B cell (primary cell): ENCODE data around the gene ARTN. TPM values are rescaled to one million over a fixed set of nuclear protein-coding genes. Genes with fewer than 3 reads are reported as not detected.

Source experiments
- ATAC-seq: fragments of 200-7000 bp; cut with Tn5 transposase; one replicate; pipeline ENCODE4 v1.10.0; 2021; ENCODE audit warnings: low read depth, mild to moderate bottlenecking, moderate number of reproducible peaks, moderate library complexity
- CTCF ChIA-PET: fragments of 350-600 bp; sonication (Branson Sonifier 250); formaldehyde crosslinking; loops from one replicate; lab custom pipeline; 2021; ENCODE audit warnings: antibody characterized with exemption, inconsistent platforms; lab: Charles Lee
- POLR2A ChIA-PET: fragments of 350-600 bp; sonication (Branson Sonifier 250); formaldehyde crosslinking; loops from one replicate; lab custom pipeline; 2021; ENCODE audit warnings: antibody characterized with exemption; lab: Charles Lee
- DNase-seq: peaks from one replicate; pipeline ENCODE4 v3.0.0; 2013
- H2AFZ ChIP-seq: 2 replicates; pipeline ENCODE4 v1.6.1; 2012; ENCODE audit warnings: mild to moderate bottlenecking, low read depth, low read length; ENCODE audit not compliant: insufficient read depth, poor library complexity, severe bottlenecking
- H3K27ac ChIP-seq, 2 donors: 1 replicate in 1 of 2; 2 replicates in 1 of 2; pipeline ENCODE4 v1.5.1; 2012 to 2013; ENCODE audit warnings: low read length in 2 of 2, mild to moderate bottlenecking in 2 of 2, moderate library complexity in 1 of 2
- H3K27me3 ChIP-seq, 4 experiments: fragments of 200-600 bp in 1 of 4; sonication (generic) in 1 of 4; replicated peaks in 1 of 4; 1 replicate in 2 of 4; 2 replicates in 2 of 4; pipeline versions ENCODE4 v1.6.1 to v1.7.0; 2013 to 2016; ENCODE audit warnings: low read length in 3 of 4, mild to moderate bottlenecking in 2 of 4, mixed read lengths in 1 of 4, moderate library complexity in 1 of 4; ENCODE audit not compliant: insufficient read depth in 4 of 4, control insufficient read depth in 3 of 4; ENCODE audit errors: control extremely low read depth in 1 of 4
- H3K36me3 ChIP-seq, 2 experiments: replicated peaks in 1 of 2; 1 replicate in 1 of 2; 2 replicates in 1 of 2; pipeline versions ENCODE4 v1.6.1 to v1.7.1; 2013; ENCODE audit warnings: low read length in 1 of 2; ENCODE audit not compliant: insufficient read depth in 2 of 2, control insufficient read depth in 1 of 2; ENCODE audit errors: control extremely low read depth in 1 of 2, extremely low read depth in 1 of 2
- H3K4me1 ChIP-seq, 2 donors: fragments of 200-600 bp in 1 of 2; sonication (generic) in 1 of 2; 1 replicate in 1 of 2; 2 replicates in 1 of 2; pipeline versions ENCODE4 v1.5.1 to v1.6.1; 2013 to 2017; ENCODE audit warnings: low read length in 2 of 2; ENCODE audit not compliant: control insufficient read depth in 2 of 2, insufficient read depth in 2 of 2
- H3K4me2 ChIP-seq: replicated peaks from 2 replicates; pipeline ENCODE3; 2012; ENCODE audit warnings: mild to moderate bottlenecking, low read depth, low read length; ENCODE audit not compliant: poor library complexity, severe bottlenecking
- H3K4me3 ChIP-seq, 5 experiments: fragments of 200-600 bp in 1 of 5; sonication (generic) in 1 of 5; 1 replicate in 3 of 5; 2 replicates in 2 of 5; pipeline versions ENCODE4 v1.5.1 to v1.7.0; 2011 to 2016; ENCODE audit warnings: low read length in 4 of 5, mild to moderate bottlenecking in 4 of 5, low read depth in 2 of 5, control low read depth in 1 of 5, moderate library complexity in 1 of 5; ENCODE audit not compliant: insufficient read depth in 1 of 5; ENCODE audit errors: control extremely low read depth in 1 of 5, extremely low read depth in 1 of 5
- H3K79me2 ChIP-seq: fragments of 200-600 bp; sonication (generic); one replicate; pipeline ENCODE4 v1.6.0; 2016; ENCODE audit warnings: low read length; ENCODE audit not compliant: control insufficient read depth, insufficient read depth
- H3K9ac ChIP-seq: fragments of 200-600 bp; sonication (generic); 2 replicates; pipeline ENCODE4 v1.6.1; 2017; ENCODE audit warnings: mild to moderate bottlenecking, low read length, moderate library complexity
- H3K9me3 ChIP-seq, 3 donors: one replicate each; pipeline versions ENCODE4 v1.6.1 to v1.7.1; 2013; ENCODE audit warnings: low read length in 2 of 3; ENCODE audit not compliant: control insufficient read depth in 2 of 3, insufficient read depth in 1 of 3; ENCODE audit errors: control extremely low read depth in 1 of 3
- H4K20me1 ChIP-seq: 2 replicates; pipeline ENCODE4 v1.6.0; 2012; ENCODE audit warnings: mild to moderate bottlenecking, low read length; ENCODE audit not compliant: insufficient read depth, control insufficient read depth, poor library complexity, severe bottlenecking
- H3K27ac Mint-ChIP-seq: one replicate; pipeline ENCODE4 v1.8.0; 2021; ENCODE audit warnings: mixed read lengths
- H3K27me3 Mint-ChIP-seq: one replicate; pipeline ENCODE4 v1.8.0; 2021; ENCODE audit warnings: mixed read lengths
- H3K4me1 Mint-ChIP-seq: one replicate; pipeline ENCODE4 v1.8.0; 2021; ENCODE audit warnings: mixed read lengths
- H3K4me3 Mint-ChIP-seq: one replicate; pipeline ENCODE4 v1.8.0; 2021; ENCODE audit warnings: mixed read lengths
- H3K9me3 Mint-ChIP-seq: one replicate; pipeline ENCODE4 v1.8.0; 2022; ENCODE audit warnings: mixed read lengths; ENCODE audit not compliant: insufficient read depth
- EZH2 ChIP-seq: IDR thresholded peaks from 2 replicates; pipeline ENCODE4 v1.6.1; 2012; ENCODE audit warnings: borderline replicate concordance, low read depth, mild to moderate bottlenecking, moderate library complexity, low read length; ENCODE audit not compliant: insufficient read depth, poor library complexity, severe bottlenecking
- WGBS: methylation state at CpG from one replicate; pipeline ENCODE4 v1.1.5; 2013; ENCODE audit warnings: missing lambda C conversion rate; ENCODE audit not compliant: insufficient coverage; 5-methylcytosine and 5-hydroxymethylcytosine counted together
- intact Hi-C: fragments of 100-400 bp; cut with micrococcal nuclease; formaldehyde crosslinking; loops from one replicate; pipeline ENCODE4 v1.10.0; 2022
- polyA plus RNA-seq: library from polyadenylated mRNA; depleted of rRNA; stranded (reverse); fragments of >200 nt; gene quantifications from 2 replicates; pipeline ENCODE4 v1.2.3, GENCODE V29; 2012
- total RNA-seq, 2 donors: library from RNA; stranded (reverse); fragments of 120-200 nt in 1 of 2; gene quantifications; 1 replicate in 1 of 2; 2 replicates in 1 of 2; pipeline versions ENCODE4 v1.2.3 to v1.2.4, GENCODE V29; 2013 to 2022
- TF ChIP-seq, protein P1 (sequence below): fragments of 200-600 bp; IDR thresholded peaks from one replicate; pipeline ENCODE4 v1.8.0; 2022; ENCODE audit warnings: antibody characterized with exemption, mild to moderate bottlenecking

Gene ARTN
- total and polyA plus RNA-seq, 2 donors (not counting 1 experiment from before 2014, with no cell fraction given) = 0.13 to 0.64 TPM

DNA sequence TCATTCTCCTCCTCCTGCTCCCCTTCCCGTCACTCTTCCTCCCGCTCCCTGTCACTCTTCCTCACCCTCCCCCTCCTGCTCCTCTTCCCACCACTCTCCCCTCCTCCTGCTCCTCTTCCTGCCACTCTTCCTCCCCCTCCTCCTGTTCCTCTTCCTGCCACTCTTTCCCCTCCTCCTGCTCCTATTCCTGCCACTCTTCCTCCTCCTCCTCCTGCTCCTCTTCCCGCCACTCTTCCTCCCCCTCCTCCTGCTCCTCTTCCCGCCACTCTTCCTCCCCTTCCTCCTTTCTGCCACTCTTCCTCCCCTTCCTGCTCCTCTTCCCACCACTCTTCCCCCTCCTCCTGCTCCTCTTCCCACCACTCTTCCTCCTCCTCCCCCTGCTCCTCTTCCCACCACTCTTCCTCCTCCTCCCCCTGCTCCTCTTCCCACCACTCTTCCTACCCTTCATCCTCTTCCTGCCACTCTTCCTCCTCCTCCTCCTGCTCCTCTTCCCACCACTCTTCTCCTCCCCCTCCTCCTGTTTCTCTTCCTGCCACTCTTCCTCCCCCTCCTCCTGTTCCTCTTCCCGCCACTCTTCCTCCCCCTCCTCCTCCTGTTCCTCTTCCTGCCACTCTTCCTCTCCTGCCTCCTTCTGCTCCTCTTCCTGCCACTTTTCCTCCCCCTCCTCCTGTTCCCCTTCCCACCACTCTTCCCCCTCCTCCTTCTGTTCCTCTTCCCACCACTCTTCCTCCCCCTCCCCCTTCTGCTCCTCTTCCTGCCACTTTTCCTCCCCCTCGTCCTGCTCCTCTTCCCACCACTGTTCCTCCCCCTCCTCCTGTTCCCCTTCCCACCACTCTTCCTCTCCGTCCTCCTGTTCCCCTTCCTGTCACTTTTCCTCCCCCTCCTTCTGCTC lies 28.7 kb upstream of the ARTN start:
- no peaks in the 10 kb centered on the region for H3K9me3 Mint-ChIP-seq
- no peaks in the 10 kb centered on the region for H3K27me3 Mint-ChIP-seq
- no peaks in the 10 kb centered on the region for H3K4me1 Mint-ChIP-seq
- Histone ChIP-seq H3K4me1 (no peaks in the 10 kb centered on the region), H3K79me2 (no peaks in the 10 kb centered on the region), H2AFZ (no peak overlapping the region), H4K20me1 (no peaks in the 10 kb centered on the region), H3K9ac (no peak overlapping the region), H3K27ac (no peak overlapping the region), H3K9me3 (no peaks in the 10 kb centered on the region), H3K36me3 (peaks cover 2 to 5% of the 10 kb centered on the region in 2 experiments), H3K27me3 (no peaks in the 10 kb centered on the region), H3K4me2 (no peak overlapping the region), H3K4me3 (no peak overlapping the region)
- intact Hi-C loops = no loop called here
- H3K27ac Mint-ChIP-seq = no peak overlapping the region
- DNase-seq = no peak
- ChIA-PET CTCF (no interaction called here), POLR2A (no interaction called here)
- H3K4me3 Mint-ChIP-seq = no peak overlapping the region
- no peak for ATAC-seq
- WGBS = 81% methylated on average over 6 of the region's 7 CpGs
- TF ChIP-seq EZH2 = no peak
- TF ChIP-seq, protein P1, sequence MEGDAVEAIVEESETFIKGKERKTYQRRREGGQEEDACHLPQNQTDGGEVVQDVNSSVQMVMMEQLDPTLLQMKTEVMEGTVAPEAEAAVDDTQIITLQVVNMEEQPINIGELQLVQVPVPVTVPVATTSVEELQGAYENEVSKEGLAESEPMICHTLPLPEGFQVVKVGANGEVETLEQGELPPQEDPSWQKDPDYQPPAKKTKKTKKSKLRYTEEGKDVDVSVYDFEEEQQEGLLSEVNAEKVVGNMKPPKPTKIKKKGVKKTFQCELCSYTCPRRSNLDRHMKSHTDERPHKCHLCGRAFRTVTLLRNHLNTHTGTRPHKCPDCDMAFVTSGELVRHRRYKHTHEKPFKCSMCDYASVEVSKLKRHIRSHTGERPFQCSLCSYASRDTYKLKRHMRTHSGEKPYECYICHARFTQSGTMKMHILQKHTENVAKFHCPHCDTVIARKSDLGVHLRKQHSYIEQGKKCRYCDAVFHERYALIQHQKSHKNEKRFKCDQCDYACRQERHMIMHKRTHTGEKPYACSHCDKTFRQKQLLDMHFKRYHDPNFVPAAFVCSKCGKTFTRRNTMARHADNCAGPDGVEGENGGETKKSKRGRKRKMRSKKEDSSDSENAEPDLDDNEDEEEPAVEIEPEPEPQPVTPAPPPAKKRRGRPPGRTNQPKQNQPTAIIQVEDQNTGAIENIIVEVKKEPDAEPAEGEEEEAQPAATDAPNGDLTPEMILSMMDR = no peak

DNA sequence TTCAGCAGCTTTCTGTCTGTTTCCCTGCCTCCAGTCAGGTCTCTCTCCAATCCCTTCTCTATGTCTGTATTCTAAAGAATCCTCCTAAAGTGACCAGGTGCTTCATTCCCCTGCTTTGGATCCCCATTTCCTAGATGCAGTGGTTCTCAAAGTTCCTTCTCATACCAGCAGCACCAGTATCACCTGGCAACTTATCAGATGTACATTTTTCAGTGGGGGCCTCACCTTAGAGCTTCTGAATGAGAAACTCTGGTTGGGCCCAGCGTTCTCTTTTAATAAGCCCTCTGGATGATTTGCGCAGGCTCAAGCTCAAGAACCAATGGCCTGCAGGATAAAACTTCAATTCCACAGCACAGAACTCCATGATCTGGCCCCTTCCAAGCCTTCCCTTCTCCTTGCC lies 25.4 kb upstream of the ARTN start:
- Histone ChIP-seq H3K4me3 (no peak overlapping the region), H3K36me3 (peaks cover 3 to 5% of the 10 kb centered on the region in 2 experiments), H3K4me1 (no peaks in the 10 kb centered on the region), H3K9me3 (no peaks in the 10 kb centered on the region), H3K27me3 (no peaks in the 10 kb centered on the region), H2AFZ (no peak overlapping the region), H3K4me2 (no peak overlapping the region), H3K27ac (no peak overlapping the region), H4K20me1 (no peaks in the 10 kb centered on the region), H3K9ac (no peak overlapping the region), H3K79me2 (no peaks in the 10 kb centered on the region)
- H3K27ac Mint-ChIP-seq = no peak overlapping the region
- DNase-seq (no peak), ATAC-seq (no peak)
- ChIA-PET POLR2A (no interaction called here), CTCF (interaction anchor here (0.6 kb wide), 1 partner anchor 210 kb away, joined by 3 read pairs; no protein-coding TSS in a partner anchor)
- TF ChIP-seq, protein P1 = no peak
- TF ChIP-seq EZH2 = no peak
- intact Hi-C loops = no loop called here
- H3K4me3 Mint-ChIP-seq = no peak overlapping the region
- no peaks in the 10 kb centered on the region for H3K27me3 Mint-ChIP-seq
- H3K4me1 Mint-ChIP-seq = no peaks in the 10 kb centered on the region
- no peaks in the 10 kb centered on the region for H3K9me3 Mint-ChIP-seq
- 100% methylated on average over 1 of the region's 2 CpGs for WGBS
